Glomerular visceral epithelial cell (primary cell): ENCODE data around the gene HOXB5.

Experiments used
- DNase-seq: peaks from one replicate; pipeline ENCODE4 v3.0.0-alpha.2; 2016; ENCODE audit errors: extremely low spot score

The HOXB5 gene

GRCh38 chr17:48589831-48590606 is 3.6 kb downstream of the HOXB5 start, which contains the start of gene HOXB3:
TSS of gene HOXB3 (minus strand) at chr17:48590241. CDS start at chr17:48552474, 37,767 bp downstream.
- DNase-seq, result no peak

- DNase-seq, result no peak
Measured at GRCh38 chr17:48589060-48589830, 4.3 kb downstream of the HOXB5 start.

GRCh38 chr17:48588528-48588927 is 5.1 kb downstream of the HOXB5 start:
- DNase-seq, result no peak

GRCh38 chr17:48588074-48588415 is 5.5 kb downstream of the HOXB5 start:
- no peak for DNase-seq

- DNase-seq, result no peak
Measured at GRCh38 chr17:48587276-48588073, 6.1 kb downstream of the HOXB5 start.

- peak; percentile 59 for DNase-seq
Measured at GRCh38 chr17:48586355-48587258, 7.0 kb downstream of the HOXB5 start.

GRCh38 chr17:48584223-48584741 is 9.3 kb downstream of the HOXB5 start:
- DNase-seq, result no peak

GRCh38 chr17:48583708-48584222 is 9.8 kb downstream of the HOXB5 start:
- no peak for DNase-seq

GRCh38 chr17:48582750-48583069 is 10.9 kb downstream of the HOXB5 start:
- no peak for DNase-seq

- peak; percentile 51 for DNase-seq
Measured at GRCh38 chr17:48579760-48580554, 13.6 kb downstream of the HOXB5 start.

- DNase-seq, result no peak
Measured at GRCh38 chr17:48579471-48579759, 14.2 kb downstream of the HOXB5 start.

- DNase-seq, result no peak
Measured at GRCh38 chr17:48578616-48579470, 14.7 kb downstream of the HOXB5 start.

- DNase-seq, result peak; percentile 81
Measured at GRCh38 chr17:48577946-48578615, 15.5 kb downstream of the HOXB5 start, which contains the start of gene HOXB4. TSS of gene HOXB4 (minus strand) at chr17:48578350. CDS start at chr17:48578319, 31 bp downstream.

- DNase-seq, result no peak
Measured at GRCh38 chr17:48577330-48577945, 16.1 kb downstream of the HOXB5 start.

GRCh38 chr17:48576479-48577309 is 16.9 kb downstream of the HOXB5 start:
- peak; percentile 78 for DNase-seq

- DNase-seq, result no peak
Measured at GRCh38 chr17:48575673-48576478, 17.7 kb downstream of the HOXB5 start.
